GM19351 (cell line): ENCODE data around the gene PRMT3.
"Not testable (repeated sequence)": the region's sequence is repeated elsewhere in the genome, so short reads cannot be mapped to it uniquely, and the experiment has no call there.

Source experiments
- ATAC-seq: cut with Tn5 transposase; IDR thresholded peaks from one replicate; pipeline ENCODE4 v1.9.1; 2021; ENCODE audit warnings: mild to moderate bottlenecking, moderate library complexity; ENCODE audit not compliant: unreplicated experiment

PRMT3 gene

DNA sequence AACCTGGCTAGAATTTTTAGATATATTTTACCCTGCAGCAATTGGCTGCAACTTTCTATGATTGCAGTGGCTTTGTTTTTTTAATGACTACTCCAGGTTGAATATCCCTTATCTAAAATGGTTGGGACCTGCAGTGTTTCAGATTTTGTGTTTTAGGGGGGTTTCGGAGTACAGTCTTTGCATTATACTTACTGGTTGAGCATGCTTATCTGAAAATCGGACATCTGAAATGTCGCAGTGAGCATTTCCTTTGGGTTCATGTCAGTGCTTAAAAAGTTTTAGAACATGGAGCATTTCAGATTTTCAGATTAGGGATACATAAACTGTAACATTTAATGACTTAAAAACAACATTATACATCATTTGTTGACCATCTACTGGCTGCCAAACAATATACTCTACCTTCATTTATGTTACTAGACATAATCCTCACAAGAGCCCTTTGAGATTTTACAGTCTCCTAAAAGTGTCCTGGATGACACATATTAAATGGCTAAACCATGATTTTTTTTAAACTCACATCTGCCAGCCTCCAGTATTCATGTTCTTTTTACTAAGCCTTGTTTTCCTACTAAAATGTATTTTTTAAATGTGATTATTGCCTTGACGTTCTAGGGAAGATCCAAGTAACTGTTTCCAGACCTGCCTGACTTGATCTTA, 66.3 kb downstream of the PRMT3 start:
- ATAC-seq: no peak

DNA sequence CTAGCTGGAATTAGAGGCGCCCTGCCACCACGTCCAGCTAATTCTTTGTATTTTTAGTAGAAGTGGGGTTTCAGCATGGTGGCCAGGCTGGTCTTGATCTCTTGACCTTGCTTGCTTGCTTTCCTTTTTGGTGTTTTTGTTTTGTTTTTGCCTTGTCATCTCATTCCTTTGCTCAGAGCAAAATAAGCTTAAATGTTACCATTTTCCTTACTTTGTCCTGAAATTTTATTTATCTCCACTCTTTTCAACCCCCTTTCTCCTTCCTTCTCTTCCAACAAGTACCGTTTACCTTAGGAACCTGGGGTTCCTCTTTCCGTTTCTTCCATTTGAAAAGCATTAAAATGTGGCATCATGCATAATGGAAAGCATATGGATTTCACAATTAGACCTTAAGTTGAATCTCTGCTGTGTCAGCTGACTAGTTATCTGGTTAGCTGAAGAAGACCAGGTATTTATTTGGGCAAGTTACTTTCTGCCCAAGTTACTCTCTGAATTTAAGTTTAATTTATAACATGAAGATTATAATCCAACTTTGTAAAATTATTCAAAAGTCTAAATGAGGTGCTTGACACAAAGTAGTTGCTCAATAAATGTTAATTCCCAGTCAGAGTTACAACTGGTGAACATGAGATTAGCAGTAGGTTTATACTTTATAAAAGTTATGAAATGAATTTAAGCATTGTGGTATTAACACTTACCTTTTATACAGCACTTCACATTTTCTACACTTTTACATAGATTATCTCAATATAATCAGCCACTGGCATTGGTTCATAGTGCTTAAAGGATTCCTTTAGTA, 69.7 kb downstream of the PRMT3 start:
- ATAC-seq: no peak

DNA sequence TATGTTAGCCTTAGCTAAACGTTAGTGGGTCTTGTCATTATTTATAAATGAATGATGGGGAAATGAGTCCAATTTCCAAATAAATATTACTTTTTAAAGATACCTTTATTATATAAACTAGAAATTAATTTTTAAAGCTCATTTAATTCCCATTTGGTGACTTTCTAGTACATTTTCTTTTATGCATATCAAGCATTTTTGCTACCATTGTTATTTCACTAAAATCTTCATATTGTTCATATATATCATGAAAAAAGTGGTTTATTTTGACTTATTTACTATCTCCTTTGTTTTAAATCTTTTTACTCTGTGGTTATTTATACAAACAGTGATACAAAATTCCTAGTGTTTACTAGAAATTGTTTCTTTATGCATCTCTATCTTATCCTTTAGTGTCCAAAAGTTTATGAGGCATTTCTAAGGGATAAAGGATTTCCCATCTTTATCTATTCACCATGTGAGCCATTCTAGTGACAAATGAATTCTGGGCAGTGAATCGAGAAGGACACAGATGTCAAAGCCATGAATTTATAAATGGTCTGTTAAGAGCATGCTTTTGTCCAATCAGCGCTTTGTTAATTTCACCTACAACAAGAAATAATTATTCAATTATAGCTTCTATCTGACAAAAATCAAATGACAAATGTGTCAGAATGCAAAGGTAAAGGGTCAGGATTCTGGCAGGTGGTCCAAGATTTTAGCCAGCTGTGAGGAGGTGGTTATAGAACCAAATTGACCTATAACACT, 70.6 kb downstream of the PRMT3 start:
- ATAC-seq: no peak

DNA sequence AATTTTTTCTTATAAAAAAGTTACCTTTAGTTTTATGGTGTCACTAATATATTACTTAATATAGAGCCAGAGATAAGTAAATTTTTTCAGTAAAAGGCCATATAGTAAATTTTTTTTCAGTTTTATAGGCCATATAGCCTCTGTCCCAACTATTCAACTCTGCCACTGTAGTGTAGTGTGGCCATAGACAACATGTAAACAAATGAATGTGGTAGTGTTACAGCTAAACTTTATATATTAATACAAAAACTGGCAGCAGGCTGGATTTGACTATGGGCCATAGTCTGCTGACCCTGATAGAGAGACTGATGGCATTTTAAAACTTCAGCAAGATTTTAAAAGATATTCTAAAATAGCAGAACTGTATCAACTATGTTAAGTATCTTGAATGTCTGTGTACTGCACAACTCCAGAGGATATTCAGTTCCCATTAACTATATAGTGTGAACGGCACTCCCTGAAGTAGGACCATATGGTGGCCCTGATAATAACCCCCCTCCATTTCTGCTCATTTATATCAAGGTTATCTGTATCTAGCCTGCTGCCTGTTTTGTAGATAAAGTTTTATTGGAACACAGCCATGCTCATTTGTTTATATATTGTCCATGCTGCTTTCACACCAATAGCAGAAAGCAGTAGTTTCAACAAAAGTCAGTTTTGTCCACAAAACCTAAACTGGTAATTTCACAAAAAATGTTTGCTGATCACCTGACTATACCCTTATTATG, 71.6 kb downstream of the PRMT3 start:
- no peak for ATAC-seq

- no peak for ATAC-seq
These were observed 72.3 kb downstream of the PRMT3 start for GRCh38 chr11:20459865-20460264.

- no peak for ATAC-seq
These were observed 77.0 kb downstream of the PRMT3 start for GRCh38 chr11:20464518-20464917.

DNA sequence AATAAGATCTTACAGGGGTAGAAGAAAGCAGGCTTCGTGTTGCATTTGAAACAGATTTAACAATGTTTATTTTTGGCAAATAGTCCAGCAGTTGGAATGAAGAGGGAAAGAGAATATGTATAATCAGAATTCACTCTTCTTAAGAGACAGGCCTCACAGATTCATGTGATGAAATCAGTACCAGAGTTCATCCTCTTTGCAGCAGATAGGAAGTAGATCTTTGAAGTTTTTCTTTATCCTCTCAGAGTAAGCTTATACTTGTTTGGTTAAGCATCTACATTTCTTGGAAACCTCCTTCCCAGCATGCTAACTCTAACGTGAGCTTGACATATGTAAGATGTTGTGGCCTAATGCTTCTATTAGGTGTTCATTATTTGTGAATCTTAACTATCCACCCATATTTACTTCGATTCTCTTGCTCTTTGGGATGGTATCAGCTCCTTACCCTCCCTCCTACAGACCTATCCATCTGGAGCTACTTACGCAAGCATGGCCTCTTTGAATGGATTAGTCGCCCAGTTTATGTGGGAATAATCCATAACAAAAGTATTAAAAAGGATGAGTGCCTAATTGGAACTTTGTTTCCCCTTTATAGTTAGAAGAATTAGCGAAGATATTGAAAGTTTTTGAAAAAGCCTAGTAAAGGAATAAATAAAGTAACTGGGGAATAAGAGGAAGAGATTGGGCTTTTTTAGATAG, 80.1 kb downstream of the PRMT3 start:
- no peak for ATAC-seq

DNA sequence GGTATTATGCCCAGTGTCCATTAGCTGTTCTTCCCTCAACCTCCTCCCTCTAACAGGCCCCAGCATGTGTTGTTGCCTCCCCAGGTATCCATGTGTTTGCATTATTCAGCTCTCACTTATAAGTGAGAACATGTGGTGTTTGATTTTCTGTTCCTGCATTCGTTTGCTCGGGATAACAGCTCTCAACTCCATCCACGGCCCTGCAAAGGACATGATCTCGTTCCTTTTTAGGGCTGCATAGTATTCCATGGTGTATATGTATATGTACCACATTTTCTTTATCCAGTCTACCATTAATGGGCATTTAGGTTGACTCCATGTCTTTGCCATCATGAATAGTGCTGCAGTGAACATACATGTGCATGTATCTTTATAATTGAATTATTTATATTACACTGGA, 82.8 kb downstream of the PRMT3 start:
- ATAC-seq: no peak

DNA sequence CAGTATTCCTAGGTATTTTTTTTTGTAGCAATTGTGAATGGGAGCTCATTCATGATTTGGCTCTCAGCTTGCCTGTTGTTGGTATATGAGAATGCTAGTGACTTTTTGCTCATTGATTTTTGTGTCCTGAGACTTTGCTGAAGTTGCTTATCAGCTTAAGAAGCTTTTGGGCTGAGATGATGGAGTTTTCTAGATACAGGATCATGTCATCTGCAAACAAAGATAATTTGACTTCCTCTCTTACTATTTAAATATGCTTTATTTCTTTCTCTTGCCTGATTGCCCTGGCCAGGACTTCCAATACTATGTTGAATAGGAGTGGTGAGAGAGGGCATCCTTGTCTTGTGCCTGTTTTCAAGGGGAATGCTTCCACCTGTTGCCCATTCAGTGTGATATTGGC, 84.4 kb downstream of the PRMT3 start:
- ATAC-seq: not testable (repeated sequence)

DNA sequence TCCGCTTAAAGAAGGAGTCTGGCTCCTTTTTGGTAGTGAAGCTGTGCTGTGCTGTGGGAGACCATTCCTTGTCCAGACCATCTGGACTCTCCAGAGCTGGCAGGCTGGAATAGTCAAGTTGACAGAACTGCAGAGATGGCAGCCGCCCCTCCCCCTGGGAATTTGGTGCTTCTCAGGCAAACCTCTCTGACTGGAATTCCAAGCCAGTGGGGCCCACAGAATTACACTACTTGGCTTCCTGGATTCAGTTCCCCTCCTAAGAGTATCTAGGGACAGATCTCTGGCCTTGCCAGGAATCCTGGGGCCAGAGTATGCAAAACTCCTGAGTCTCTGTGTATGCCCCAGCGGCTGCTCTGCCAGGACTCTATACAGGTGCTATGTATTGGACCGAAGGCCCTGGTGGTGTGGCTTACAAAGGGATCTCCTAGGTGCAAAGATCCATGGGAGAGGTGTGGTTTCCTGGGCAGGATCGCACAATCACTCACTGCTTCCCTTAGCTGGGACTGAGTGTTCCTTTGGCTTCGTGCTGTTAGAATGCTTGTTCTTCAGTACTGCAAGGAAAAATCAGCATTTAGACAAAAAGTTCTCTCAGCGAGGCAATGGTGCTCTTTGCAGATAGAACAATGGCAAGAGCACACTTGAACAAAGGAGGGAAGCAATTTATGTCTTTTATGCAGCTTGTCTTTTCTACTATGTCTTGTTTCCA, 86.8 kb downstream of the PRMT3 start:
- ATAC-seq: peak; percentile 26

DNA sequence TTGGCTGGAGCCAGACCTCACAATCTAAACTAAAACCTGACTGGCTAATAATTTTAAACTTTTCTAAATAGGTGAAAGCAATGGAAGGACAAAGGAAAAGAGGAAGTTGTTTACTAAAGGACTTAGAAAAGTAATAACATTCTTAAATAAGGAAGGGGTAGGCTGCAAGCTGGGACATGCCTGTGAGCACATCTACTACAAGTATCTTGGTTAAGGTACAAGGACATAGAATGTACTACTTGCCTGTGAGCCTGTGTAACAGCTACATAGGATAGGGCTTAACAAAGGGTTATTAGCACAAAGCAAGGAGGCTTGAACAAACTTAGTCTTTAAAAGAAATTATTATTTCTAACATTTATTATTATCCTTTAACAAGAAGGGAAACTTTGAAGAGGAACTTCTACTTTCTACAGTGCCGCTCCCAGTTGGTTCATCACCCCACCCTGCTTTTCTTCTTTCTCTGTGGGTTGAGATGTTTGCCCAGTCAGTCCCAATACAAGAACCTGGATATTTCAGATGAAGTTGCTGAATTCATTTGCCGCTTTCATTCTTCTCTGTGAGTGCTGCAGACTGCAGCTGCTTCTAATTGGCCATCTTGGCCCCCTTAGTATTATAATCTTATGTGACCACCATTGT, 87.5 kb downstream of the PRMT3 start:
- ATAC-seq: peak; percentile 43

DNA sequence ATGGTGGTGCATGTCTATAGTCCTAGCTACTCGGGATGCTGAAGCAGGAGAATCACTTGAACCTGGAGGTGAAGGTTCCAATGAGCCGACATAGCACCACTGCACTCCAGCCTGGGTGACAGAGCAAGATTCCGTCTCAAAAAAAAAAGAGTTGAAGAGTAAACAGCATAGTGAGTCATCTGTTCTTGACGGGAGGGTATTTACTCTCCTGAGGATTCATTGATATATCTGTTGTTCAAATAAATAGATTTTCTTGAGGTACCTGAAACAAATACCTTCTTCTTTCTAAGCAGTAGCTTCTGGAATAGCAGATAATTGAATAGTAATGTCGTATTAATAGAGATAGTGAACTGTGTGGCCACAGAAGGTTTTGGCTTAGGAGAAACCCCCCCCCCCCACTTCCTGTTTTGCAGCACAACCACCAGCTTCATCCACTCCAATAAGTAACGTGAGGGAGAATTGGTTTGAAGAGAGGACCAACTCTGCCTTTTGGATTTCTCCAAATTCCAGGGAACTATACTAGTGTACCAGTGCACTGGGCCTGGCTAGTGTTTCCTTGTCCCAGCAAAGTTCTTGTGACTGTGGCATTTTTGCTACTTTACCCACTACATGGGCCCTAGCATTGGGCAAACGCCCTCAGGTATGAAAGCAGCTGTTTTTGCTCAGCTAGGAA, 90.0 kb downstream of the PRMT3 start:
- no peak for ATAC-seq

DNA sequence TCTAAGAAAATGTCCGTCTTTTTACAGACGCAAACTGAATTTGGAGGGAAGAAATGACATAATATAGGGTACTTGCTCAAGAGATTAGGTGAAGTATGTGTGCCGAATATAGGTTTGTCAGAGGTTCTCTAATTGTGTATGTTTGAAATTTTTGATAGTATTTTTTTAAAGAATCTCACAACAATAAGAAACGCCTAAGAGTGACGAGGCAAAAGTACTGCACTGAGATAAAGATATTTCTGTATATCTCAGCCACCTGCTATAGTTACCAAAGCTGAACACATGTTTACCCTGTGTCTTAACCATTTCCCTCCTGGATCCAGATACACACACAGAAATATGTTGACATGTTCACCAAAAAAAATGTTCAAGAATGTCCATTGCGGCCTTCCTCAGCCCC, 92.0 kb downstream of the PRMT3 start:
- ATAC-seq: no peak

- ATAC-seq: no peak
These were observed 96.4 kb downstream of the PRMT3 start for GRCh38 chr11:20483931-20484330.

DNA sequence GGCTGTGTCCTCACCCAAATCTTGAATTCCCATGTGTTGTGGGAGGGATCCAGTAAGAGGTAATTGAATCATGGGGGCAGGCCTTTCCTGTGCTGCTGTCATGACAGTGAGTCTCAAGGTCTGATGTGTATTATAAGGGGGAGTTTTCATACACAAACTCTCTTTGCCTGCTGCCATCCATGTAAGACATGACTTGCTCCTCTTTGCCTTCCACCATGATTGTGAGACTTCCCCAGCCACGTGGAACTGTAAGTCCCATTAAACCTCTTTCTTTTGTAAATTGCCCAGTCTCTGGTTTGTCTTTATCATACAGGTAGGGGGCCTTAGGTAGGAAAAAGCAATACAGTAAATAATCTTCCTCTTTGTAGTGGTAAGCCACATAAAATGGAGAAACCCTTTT, 96.9 kb downstream of the PRMT3 start:
- ATAC-seq: not testable (repeated sequence)

- ATAC-seq: no peak
These were observed 100.8 kb downstream of the PRMT3 start for GRCh38 chr11:20488352-20488751.

DNA sequence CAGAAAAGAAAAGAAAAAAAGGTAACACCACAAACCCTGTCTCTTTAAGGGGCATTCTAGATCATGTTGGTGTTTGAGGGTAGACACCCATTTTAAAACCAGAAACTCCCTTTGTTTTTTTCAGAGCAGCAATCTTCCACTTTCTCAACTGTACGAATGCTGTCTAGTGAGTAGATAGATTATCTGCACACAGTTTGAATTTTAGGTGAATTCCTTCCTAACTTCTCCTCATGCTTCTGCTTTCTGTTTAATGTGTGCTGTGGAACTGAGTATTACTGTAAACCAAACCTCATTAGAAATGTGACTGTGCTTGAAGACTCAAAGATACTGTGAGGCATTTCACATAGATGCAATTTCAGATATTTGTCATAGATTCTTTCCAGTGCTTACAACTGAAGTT, 102.4 kb downstream of the PRMT3 start:
- peak; percentile 77 for ATAC-seq

GRCh38 chr11:20493340-20493739, 105.8 kb downstream of the PRMT3 start:
- no peak for ATAC-seq
